Measurements from ENCODE around the gene TEDC2.

Gene TEDC2

DNA sequence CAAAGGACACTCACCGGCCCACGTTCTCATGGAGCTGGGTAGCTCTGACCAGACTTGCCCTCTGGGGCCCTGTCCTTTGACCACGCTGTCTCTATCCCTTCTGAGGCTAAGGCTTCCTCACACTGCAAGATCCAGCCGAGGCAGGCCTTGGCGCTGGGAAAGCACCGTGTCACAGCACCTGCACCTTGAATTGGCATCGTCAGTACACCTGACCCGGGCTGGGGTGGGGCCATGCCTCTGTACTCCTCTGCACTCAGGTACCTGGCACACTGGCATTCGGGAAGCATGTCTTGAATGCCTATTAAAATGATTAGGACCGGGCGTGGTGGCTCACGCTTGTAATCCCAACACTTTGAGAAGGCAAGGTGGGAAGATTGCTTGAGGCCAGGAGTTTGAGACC, 21.0 kb downstream of the TEDC2 start:
- DNase-seq = no peak

DNA sequence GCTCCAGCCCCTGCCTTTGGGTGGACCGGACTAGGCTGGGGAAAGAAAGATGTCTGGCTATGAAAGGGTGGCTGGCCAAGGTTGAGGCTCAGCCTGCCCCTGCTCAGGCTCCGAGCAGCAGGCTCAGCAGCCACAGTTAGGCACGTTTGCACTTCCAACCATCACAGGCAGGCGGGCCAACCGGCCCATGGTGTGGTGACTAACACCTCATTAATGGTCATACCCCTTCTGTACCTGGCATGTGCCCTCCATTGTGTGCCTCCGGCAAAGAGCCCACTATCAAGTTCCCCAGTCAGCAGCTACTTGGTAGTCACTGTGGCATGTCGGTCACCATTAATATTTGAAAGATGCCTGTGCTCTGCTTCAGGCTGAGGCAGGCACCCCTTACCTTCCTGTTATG, 21.8 kb downstream of the TEDC2 start:
- DNase-seq = no peak

DNA sequence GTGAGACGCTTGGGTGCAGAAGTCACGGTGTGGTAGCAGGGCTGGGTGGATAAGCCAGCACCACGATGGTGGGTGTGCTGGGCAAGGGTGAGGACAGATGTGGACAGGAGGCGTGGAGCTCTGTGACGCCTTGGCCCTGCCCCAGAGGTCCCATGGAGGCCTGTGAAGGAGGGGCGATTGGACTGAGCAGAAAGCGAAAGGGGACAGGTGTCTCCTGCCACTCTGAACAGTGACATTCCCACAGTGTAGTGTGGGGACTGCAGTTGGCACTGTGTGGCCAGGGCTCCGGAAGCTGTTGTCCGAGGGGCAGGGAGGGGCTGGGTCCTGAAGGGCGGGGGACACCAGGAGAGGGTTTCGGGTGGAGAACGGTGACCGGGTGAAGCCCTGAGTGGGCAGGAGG, 22.3 kb downstream of the TEDC2 start:
- no peak for DNase-seq

DNA sequence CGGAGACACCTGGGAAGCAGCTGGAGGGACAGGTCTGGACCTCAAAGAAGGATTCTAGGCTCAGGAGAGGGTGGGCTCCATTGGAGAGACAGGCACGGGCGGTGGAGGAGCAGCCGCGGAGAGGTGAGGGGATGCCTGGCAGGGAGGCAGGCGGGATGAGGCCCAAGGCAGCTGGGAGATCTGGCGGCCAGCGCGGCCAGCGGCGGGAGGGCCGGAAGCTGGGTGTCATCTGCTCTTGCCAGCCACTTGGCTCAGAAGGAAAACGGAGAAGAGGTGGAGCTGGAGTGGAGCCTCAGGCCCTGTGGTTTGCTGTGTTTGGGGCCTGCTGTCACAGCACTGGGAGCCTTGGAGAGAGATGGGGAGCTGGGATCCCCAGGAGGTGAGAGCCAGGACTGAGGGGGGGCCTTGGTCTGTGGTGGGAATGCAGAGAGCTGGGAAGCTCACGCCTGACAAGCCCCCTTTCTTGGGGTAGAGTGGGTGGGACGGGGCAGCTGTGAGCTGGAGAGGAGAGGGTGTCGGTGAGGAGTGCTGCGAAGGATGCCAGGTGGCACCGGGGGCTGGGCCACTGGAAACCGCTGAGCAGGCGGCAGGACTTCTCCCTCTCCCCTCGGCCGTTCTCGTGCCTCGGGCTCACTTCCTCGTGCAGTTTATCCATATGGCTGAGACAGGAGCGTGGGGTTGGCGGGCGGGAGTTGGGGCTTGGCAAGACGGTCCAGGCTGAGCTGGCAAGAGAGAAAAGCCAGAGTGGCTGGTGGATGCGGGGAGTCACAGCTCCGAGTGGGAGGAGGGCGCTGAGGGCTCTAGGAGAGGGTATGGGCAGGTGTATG, 23.0 kb downstream of the TEDC2 start:
- no peak for DNase-seq

DNA sequence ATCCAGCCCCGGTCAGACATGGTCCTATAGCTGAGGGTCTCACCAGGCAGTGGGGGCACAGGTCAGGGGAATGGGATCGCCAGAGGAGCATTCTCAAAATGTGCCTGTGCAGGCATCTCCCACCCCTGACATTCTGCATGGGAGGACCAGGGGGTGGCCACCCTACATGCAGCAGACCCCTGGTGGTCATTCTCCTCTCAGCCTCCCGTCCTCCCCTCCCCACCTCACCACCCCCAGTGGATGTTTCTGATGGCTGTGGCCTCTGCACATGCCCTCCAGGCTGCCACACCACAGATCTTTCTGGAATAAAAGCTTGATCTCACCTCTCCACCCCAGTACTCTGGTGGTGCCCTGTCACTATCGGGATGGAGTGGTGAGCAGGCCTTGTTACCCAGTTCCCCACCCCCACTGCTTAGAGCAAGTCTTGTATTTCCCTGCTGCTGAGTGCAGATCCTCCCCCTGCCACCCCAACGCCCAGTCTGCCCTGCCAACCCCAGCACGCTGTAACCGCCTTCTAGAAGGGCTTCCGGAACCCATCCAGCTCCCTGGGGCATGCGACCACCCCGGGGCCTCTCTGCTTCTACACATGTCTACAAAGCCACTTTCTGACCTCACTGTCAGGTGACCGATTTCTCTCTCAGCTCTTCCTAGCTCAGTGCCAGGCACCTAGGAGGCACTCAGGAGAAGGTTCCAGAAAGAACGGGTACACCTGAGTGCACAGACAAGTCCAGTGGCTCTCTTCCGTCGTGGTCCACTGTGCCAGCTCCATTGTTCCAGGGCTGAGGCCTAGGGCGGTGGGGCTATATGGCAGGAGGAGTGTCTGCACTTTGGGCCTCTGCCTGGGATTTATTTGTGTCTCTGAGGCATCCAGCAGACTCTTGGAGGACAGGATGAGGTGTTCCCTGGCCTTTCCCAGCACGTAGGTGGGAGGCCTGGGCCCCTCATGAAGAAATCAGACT, 24.3 kb downstream of the TEDC2 start:
- no peak for DNase-seq

DNA sequence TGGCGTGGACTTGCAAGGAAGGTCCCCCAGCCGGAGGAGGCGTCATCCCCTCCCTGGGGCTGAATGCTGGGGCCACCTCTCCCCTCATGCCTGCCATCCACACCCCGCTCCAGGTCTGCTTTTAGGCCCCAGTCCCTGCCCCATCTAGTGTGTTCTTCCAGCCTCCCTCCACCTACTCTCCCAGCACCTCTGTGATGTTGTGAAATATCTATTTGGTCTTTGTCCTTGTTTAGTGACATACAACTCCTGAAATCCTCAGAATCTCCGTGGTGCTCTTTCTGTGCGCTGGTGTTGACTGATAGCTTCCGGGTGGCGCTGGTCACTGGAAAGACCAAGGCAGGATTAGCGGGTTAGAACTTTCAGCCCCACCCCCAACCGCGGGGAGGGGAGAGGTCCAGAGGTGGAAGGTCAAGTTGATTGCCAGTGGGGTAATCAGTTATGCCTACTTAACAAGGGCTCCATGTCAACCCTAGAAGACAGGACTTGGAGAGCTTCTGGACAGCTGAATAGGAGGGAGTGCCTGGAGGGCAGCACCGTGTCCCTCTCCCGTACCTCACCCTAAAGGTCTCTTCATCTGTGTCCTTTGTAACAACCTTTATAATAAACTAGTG, 25.1 kb downstream of the TEDC2 start:
- no peak for DNase-seq

DNA sequence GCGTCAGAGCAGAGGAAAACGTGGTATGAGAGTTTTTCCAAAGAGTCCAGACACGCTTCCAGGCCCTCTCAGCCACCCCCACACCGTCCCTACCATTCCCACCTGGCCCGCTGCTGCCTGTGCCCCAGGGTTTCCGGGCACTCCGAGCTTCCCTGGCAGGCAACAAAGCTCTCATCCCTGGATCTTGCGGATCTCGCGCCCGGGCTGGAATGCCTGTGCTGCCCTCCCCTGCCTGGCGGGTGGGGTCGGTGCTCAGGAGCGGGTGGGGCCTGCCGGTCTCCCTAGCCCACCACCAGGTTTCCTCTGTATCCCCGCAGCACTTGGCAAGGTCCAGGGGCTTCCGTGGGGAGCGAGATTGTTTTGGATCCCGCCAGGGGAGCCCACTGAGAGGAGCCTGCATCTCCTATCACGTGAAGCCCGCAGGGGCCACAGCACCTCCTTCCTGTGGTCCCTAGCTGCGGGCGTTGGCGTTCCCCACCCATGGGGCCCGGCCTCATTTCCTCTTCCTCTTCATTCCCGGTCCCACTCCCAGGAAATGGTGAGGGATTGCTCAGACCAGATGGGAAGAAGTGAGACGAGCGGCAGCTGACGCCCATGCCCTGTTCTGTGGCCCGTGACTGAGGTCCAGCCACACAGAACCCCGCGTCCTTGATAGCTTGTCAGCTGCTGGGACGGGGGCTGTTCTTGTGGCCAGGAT, 26.1 kb downstream of the TEDC2 start:
- no peak for DNase-seq

DNA sequence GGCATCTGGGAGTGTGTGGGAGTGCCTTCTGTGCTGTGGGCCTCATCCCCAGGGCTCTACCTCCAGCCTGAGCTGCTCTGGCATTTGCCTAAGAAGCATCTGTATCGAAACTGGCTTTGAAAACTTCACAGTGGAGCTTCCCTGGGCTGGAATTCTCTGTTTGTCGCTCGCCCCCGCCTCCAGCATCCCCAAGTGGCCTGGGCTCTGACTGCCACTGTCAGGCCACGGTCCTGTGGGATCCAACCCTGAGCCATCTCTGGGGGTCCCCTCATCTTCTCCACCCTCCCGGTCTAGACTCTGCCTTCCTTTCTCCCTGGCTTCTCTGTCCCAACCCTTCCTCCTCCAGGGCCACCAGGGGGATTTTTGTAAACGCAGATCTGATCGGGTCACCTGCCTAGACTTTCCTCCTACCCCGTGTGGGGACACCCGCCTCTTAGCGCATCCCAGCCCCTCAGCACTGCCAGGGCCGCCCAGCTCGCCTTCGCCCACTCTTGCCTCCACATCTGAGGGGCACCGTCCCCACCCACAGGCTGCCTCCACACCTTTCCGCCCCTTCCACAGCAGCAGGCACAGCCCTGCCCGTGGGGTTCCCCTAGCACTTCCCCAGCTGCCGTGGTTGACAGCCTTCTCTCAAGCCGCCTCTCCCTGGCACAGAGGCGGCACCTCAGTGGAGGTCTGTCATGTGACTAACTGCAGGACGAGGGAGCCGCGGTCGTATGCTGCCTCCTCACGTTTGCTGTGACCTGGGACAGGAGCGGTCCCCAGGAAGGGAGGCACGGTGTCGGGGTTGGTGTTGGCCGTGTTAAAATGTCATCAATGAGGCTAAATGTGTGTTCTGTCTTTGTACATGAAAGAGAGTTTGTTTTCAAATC, 27.0 kb downstream of the TEDC2 start:
- DNase-seq = peak; percentile 60 to 78

DNA sequence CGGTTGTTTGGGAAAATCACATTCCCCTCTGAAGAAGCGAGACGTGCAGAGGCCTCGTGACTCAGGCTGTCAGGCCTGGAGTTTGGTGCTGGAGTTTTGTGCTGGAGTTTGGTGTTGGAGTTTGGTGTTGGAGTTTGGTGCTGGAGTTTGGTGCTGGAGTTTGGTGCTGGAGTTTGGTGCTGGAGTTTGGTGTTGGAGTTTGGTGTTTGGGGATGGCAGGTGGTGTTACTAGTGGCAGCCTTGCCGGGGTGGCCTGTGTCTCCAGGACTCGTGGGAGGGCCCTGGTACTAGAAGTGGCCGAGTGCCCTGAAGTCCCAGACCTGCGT, 27.6 kb downstream of the TEDC2 start:
- DNase-seq = no peak

DNA sequence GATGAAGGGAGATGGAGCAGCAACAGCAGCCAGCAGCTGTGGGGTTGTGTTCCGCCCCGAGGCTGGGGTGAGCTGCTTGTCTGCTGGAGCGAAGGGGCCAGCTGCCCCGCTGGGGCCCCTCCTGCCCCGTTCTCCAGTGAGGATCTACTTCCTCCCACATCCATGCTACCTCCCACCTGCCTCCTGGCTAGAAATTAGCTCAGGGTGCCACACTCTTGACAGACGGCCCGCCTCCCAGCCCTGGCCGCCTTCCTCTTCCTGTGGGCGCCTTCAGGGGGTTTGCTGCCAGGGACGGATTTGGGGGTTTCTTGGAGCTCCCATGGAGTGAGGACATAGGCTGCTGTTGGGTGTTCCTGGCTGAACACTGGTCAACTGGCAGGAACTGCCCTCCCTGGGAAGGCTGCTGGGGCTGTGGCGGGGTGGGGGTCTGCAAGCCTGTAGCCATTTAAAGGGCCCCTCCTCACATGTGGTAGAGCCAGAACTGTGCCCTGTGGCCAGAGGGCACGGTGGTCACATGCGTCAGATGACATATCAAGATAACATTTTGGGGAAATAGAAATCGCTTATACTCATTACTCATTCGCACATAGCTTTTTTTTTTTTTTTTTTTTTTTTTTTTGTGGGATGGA, 28.1 kb downstream of the TEDC2 start:
- DNase-seq = peak; percentile 69 to 79

DNA sequence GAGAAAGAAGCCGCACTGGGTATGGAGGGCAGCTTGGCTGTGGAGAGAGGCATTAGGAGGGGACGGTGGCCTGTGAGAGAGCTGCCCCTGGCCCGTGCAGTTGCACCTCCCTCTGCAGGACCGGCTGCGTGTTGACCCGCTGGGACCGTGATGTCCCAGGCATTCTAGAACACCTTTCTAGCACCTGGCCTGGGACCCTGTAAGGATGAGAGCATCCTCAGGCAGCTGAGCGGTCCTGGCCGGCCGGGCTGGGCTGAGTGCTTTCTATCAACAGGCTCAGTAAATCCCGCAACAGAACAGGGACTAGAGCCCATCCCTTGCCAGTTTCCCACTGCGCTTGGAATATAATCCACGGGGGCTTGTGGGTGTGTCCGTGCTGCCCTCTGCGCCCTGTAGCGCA, 29.7 kb downstream of the TEDC2 start:
- no peak for DNase-seq

DNA sequence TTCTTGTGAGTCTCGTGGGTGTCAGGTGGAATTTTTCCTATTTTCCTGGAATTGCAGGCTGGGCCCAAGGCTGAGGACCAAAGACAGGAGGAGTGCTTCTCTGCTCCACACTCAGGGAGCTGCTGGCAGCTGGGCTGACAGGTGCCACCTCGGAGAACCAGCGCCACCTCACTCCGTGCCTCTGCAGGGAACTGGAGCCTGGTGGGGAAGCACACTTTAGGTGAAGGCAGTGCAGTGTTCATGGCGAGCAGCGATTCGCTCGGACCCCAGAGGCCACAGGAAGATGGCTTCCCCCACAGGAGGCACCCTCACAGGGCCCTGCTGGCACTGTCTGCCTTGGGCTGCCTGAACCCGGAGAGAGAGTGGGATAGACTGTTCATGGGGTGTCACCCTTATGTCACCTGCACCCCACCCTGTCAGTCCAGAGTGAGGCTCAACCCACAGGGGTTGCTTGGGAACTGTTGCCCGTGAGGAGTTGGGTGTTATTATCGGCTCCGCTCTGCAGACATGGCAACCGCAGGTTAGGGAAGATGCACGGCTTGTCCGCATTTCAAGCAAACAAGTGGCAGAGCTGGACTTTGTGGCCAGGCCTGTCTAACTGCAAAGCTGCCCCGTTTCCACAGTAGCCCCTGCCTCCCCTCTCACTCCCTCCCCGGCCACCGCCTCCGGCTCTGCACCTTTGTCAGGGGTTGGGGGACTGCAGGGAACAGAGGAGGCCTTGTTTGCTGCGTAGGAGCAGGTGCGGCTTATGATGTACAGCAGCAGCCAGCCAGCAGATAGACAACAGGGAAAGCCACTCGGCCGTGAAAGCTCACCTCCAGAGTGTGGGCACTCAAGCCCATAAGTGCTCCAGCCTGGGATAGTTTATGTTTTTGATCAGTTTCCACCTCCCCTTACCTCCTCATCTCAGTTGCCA, 30.5 kb downstream of the TEDC2 start:
- DNase-seq = no peak

DNA sequence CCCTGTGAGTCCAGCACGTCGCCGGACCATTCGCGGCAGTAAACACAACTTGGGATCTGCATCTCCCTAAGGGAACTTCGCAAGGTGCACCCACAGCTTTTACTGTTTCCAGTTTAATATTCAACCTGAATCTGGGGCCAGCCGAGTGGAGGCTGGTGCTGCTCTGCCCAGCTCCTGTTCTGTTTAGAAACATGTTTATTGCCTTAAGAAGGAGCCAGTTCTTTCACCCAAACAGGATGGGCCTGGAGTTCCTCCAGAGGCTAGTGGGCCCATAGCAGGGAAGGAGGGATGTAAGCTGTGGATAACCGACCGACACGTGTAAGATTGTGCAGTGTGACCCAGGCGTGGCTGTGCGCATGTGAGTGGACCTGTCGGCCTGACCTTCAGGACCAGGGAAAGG, 32.4 kb downstream of the TEDC2 start:
- DNase-seq = no peak

DNA sequence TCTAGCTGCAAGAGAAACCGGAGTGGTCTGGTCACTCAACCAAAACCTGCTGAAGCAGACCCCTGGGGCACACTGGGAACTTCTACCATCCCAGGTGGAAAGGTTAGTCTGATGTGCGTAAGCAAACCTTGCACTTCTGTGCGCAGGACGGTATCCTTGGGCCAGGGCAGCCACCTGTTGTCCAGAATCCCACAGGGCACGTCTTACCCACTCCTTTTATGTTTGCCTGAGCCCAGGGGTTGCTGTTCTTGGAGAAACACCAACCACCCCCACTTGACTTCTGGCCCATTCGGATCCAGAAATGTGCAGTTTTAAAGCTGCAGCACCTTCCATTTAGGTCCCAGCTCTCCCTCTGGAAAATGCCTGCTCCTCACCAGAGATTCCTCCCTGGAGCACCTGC, 33.7 kb downstream of the TEDC2 start:
- DNase-seq = no peak

DNA sequence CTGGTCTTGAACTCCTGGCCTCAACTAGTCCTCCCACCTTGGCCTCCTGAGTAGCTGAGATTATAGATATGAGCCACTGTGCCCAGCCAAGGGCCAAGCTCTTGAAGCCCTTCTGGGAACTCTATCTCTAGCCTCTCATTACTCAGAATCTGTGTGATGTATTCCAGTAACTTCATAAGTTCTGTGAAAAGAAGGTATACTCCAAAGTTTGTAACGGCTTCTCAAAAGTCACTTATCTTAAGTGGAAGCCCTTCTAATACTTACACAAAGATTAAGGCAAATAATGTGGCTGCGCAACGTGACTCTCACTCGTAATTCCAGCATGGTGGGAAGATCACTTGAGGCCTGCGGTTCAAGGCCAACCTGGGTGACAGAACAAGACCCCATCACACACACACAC, 34.7 kb downstream of the TEDC2 start:
- DNase-seq = no peak

DNA sequence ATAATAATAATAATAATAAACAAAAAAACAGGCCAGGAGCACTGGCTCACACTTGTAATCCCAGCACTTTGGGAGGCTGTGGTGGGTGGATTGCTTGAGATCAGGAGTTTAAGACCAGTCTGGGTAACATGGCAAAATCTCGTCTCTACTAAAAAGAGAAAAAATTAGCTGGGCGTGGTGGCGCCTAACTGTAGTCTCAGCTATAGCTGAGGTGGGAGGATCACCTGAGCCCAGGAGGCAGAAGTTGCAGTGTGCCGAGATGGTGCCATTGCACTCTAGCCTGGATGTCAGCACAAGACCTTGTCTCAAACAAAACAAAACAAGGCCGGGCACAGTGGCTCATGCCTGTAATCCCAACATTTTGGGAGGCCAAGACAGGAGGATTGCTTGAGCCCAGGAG, 35.1 kb downstream of the TEDC2 start:
- no peak for DNase-seq

DNA sequence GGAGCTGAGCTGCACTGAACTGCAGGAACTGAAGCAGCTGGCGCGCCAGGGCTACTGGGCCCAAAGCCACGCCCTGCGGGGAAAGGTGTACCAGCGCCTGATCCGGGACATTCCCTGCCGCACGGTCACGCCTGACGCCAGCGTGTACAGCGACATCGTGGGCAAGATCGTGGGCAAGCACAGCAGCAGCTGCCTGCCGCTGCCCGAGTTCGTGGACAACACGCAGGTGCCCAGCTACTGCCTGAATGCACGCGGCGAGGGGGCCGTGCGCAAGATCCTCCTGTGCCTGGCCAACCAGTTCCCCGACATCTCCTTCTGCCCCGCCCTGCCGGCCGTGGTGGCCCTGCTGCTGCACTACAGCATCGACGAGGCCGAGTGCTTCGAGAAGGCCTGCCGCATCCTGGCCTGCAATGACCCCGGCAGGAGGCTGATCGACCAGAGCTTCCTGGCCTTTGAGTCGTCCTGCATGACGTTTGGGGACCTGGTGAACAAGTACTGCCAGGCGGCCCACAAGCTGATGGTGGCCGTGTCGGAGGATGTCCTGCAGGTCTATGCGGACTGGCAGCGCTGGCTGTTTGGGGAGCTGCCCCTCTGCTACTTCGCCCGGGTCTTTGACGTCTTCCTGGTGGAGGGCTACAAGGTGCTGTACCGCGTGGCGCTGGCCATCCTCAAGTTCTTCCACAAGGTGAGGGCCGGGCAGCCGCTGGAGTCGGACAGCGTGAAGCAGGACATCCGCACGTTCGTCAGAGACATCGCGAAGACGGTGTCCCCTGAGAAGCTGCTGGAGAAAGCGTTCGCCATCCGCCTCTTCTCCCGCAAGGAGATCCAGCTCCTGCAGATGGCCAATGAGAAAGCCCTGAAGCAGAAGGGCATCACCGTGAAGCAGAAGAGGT, 36.6 kb downstream of the TEDC2 start:
- DNase-seq = no peak

DNA sequence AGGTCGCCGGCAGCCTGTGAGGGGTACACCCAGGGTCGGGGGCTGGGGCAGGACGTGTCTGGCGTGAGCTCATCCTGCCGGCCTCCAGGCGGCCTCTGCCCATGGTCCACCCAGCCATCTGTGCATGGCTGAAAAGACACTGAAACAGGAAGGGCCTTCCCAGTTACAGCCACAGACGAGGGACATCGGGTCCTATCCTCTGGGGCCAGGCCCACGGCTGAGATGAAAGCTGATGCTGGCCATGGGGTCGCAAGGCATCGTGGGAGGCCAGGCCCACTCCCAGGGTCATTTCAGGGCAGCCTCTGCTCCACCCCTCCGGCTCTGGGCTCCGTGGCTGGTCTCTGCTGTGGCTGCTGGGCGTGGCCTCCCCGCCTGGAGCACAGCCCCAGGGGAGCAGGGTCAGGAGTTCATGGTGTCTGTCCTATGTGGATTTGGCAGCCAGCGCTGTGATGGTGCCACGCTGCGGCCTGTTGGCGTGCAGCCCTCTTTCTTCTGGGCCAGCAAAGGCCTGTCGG, 37.3 kb downstream of the TEDC2 start:
- no peak for DNase-seq
